IMR-90 (cell line): Measurements from ENCODE around the gene CPAMD8. TPM values are rescaled to one million over a fixed set of nuclear protein-coding genes. Genes with fewer than 3 reads are reported as not detected.

Source experiments
- ATAC-seq: fragments of 200-7000 bp; cut with Tn5 transposase; 2 replicates; pipeline ENCODE4 v1.9.1; 2020; ENCODE audit warnings: low read depth, mild to moderate bottlenecking, moderate library complexity
- BruUV-seq: library from RNA; stranded (reverse); fragments of 400-500 nt; replicated peaks from 2 replicates; lab custom pipeline; 2021; lab: Mats Ljungman, UMichigan
- CTCF ChIA-PET: fragments of 300-600 bp; formaldehyde crosslinking; extraction: SDS; loops from one replicate; lab custom pipeline; 2021; ENCODE audit warnings: antibody characterized with exemption; lab: Yijun Ruan, JAX
- POLR2A ChIA-PET: fragments of 300-600 bp; sonication (Branson Sonifier 250); formaldehyde crosslinking; loops from one replicate; lab custom pipeline; 2022; ENCODE audit warnings: antibody characterized with exemption; ENCODE audit not compliant: unreplicated experiment; lab: Charles Lee
- DNase-seq: peaks from one replicate; pipeline ENCODE4 v3.0.0; 2013
- H2AFZ ChIP-seq: replicated peaks from 2 replicates; pipeline ENCODE3; 2013; ENCODE audit warnings: low read length, mild to moderate bottlenecking; ENCODE audit not compliant: poor library complexity
- H2AK5ac ChIP-seq: 2 replicates; pipeline ENCODE4 v1.6.1; 2013; ENCODE audit warnings: low read depth, low read length, inconsistent platforms
- H2AK9ac ChIP-seq: replicated peaks from 2 replicates; pipeline ENCODE3; 2013; ENCODE audit warnings: mild to moderate bottlenecking, low read depth, low read length, moderate library complexity; ENCODE audit not compliant: poor library complexity
- H2BK120ac ChIP-seq: 2 replicates; pipeline ENCODE4 v1.6.1; 2013; ENCODE audit warnings: low read depth, low read length, inconsistent platforms
- H2BK15ac ChIP-seq: 3 replicates; pipeline ENCODE4 v1.6.1; 2013; ENCODE audit warnings: low read depth, low read length, inconsistent platforms
- H2BK20ac ChIP-seq: 2 replicates; pipeline ENCODE4 v1.6.1; 2013; ENCODE audit warnings: low read depth, mild to moderate bottlenecking, inconsistent platforms, low read length, moderate library complexity
- H2BK5ac ChIP-seq: 2 replicates; pipeline ENCODE4 v1.6.1; 2013; ENCODE audit warnings: mild to moderate bottlenecking, low read depth, low read length, inconsistent platforms; ENCODE audit not compliant: poor library complexity, severe bottlenecking
- H3K14ac ChIP-seq: replicated peaks from 2 replicates; pipeline ENCODE4 v1.6.1; 2013; ENCODE audit warnings: low read depth, low read length, inconsistent platforms
- H3K18ac ChIP-seq: 2 replicates; pipeline ENCODE4 v1.6.1; 2013; ENCODE audit warnings: low read depth, low read length, control low read depth
- H3K23ac ChIP-seq: 2 replicates; pipeline ENCODE4 v1.6.1; 2013; ENCODE audit warnings: low read depth, low read length, inconsistent platforms
- H3K27ac ChIP-seq: 2 replicates; pipeline ENCODE4 v1.5.1; 2013; ENCODE audit warnings: mild to moderate bottlenecking, control low read depth, low read length; ENCODE audit not compliant: insufficient read depth
- H3K27me3 ChIP-seq: 2 replicates; pipeline ENCODE4 v1.6.1; 2013; ENCODE audit warnings: low read length; ENCODE audit not compliant: control insufficient read depth, insufficient read depth
- H3K36me3 ChIP-seq: 2 replicates; pipeline ENCODE4 v1.6.1; 2013; ENCODE audit warnings: low read length, mixed read lengths; ENCODE audit not compliant: control insufficient read depth, insufficient read depth
- H3K4ac ChIP-seq: 2 replicates; pipeline ENCODE4 v1.6.1; 2013; ENCODE audit warnings: low read depth, low read length, inconsistent platforms
- H3K4me1 ChIP-seq: 2 replicates; pipeline ENCODE4 v1.6.1; 2013; ENCODE audit warnings: low read length, mixed read lengths; ENCODE audit not compliant: control insufficient read depth, insufficient read depth
- H3K4me2 ChIP-seq: 2 replicates; pipeline ENCODE4 v1.6.1; 2013; ENCODE audit warnings: low read depth, mild to moderate bottlenecking, control low read depth, low read length, moderate library complexity
- H3K4me3 ChIP-seq: 2 replicates; pipeline ENCODE4 v1.5.1; 2013; ENCODE audit warnings: low read depth, mild to moderate bottlenecking, control low read depth, low read length, moderate library complexity; ENCODE audit not compliant: insufficient read depth
- H3K56ac ChIP-seq: 2 replicates; pipeline ENCODE4 v1.6.1; 2013; ENCODE audit warnings: low read length, inconsistent platforms; ENCODE audit not compliant: insufficient read depth; ENCODE audit errors: extremely low read depth
- H3K79me1 ChIP-seq, 2 experiments: 2 replicates each; pipeline ENCODE4 v1.6.1; 2013; ENCODE audit warnings: low read length in 2 of 2, inconsistent platforms in 1 of 2, low read depth in 1 of 2
- H3K9ac ChIP-seq: 2 replicates; pipeline ENCODE4 v1.6.1; 2013; ENCODE audit warnings: low read depth, low read length, control low read depth
- H3K9me1 ChIP-seq: 2 replicates; pipeline ENCODE4 v1.6.1; 2013; ENCODE audit warnings: low read length, inconsistent platforms; ENCODE audit not compliant: insufficient read depth
- H3K9me3 ChIP-seq: 2 replicates; pipeline ENCODE4 v1.6.1; 2013; ENCODE audit warnings: low read length; ENCODE audit not compliant: control insufficient read depth, insufficient read depth
- H4K20me1 ChIP-seq: 2 replicates; pipeline ENCODE4 v1.6.1; 2013; ENCODE audit warnings: low read length, inconsistent platforms; ENCODE audit not compliant: insufficient read depth
- H4K5ac ChIP-seq: 2 replicates; pipeline ENCODE4 v1.6.1; 2013; ENCODE audit warnings: mild to moderate bottlenecking, low read depth, low read length, control low read depth
- H4K8ac ChIP-seq, 2 experiments: 2 replicates each; pipeline ENCODE4 v1.6.1; 2013; ENCODE audit warnings: low read depth in 2 of 2, low read length in 2 of 2, control low read depth in 1 of 2, inconsistent platforms in 1 of 2
- H4K91ac ChIP-seq: 2 replicates; pipeline ENCODE4 v1.6.1; 2013; ENCODE audit warnings: low read depth, low read length, inconsistent platforms; ENCODE audit not compliant: insufficient read depth
- MXI1 ChIP-seq: IDR thresholded peaks from 2 replicates; pipeline ENCODE4 v1.6.1; 2012; ENCODE audit warnings: low read depth, mild to moderate bottlenecking, low read length, moderate library complexity, borderline replicate concordance
- RCOR1 ChIP-seq: IDR thresholded peaks from 2 replicates; pipeline ENCODE4 v1.6.1; 2012; ENCODE audit warnings: mild to moderate bottlenecking, low read length, improper control_type of control experiment; ENCODE audit not compliant: insufficient replicate concordance
- WGBS, 2 experiments: methylation state at CpG; one replicate each; pipeline versions ENCODE4 v1.1.5 to v1.1.7; 2013; ENCODE audit warnings: missing lambda C conversion rate in 2 of 2; ENCODE audit not compliant: insufficient read length in 1 of 2; ENCODE audit errors: extremely low coverage in 2 of 2; 5-methylcytosine and 5-hydroxymethylcytosine counted together
- dilution Hi-C: fragments of 300-500 bp; cut with HindIII; formaldehyde crosslinking; loops from one replicate; pipeline ENCODE4 v1.14.3; 2018; ENCODE audit warnings: low sequenced_read_pairs; ENCODE audit not compliant: unreplicated experiment
- in situ Hi-C: fragments of 300-500 bp; cut with MboI; formaldehyde crosslinking; loops from 3 replicates; pipeline ENCODE4 v1.14.3; 2019; ENCODE audit warnings: low sequenced_read_pairs, inconsistent platforms, mixed read lengths
- intact Hi-C: fragments of 100-400 bp; cut with micrococcal nuclease; formaldehyde crosslinking; loops from 2 replicates; pipeline ENCODE4 v1.10.0; 2022
- polyA plus RNA-seq, 3 experiments: library from polyadenylated mRNA; depleted of rRNA; stranded (reverse); fragments of >200 nt; gene quantifications; 2 replicates each; pipeline ENCODE4 v1.2.3, GENCODE V29; 2012; ENCODE audit warnings: low replicate concordance in 1 of 3
- total RNA-seq: library from RNA; depleted of rRNA; stranded (reverse); fragments of >200 nt; gene quantifications from 2 replicates; pipeline ENCODE4 v1.2.3, GENCODE V29; 2012
- TF ChIP-seq, protein P1 (sequence below): fragments of 150-350 bp; IDR thresholded peaks from 2 replicates; pipeline ENCODE4 v1.6.1; 2016; ENCODE audit warnings: low read depth, mild to moderate bottlenecking, low read length, moderate library complexity, borderline replicate concordance

Gene CPAMD8
- total and polyA plus RNA-seq, 2 of the 4 experiments (the other 2 are of a cell fraction): 0.36 to 0.79 TPM

DNA sequence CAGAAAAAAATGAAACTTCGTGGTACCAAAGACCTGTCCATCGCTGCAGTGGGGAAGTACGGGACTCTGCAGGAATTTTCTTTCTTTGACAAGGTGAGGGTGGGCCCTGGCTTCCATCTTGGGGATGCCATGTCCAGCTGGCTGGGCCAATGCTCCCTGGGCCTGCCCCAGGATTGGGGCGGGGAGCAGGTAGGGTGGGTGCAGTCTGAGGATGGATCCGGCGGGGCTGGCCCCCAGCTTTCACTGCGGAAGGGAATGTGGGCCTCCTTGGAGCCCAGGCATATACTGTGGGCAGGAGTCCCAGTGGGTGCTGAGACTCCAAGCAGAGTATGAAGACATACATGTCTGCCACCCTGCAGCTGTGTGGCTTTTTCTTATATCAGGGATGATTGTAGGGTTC lies 173.5 kb downstream of the CPAMD8 start:
- H2BK15ac ChIP-seq: no peak overlapping the region
- H2AFZ ChIP-seq: no peak overlapping the region
- H2BK120ac ChIP-seq: no peak overlapping the region
- peaks cover 56% of the 10 kb centered on the region for H3K36me3 ChIP-seq
- H4K5ac ChIP-seq: no peak overlapping the region
- no peak overlapping the region for H2AK9ac ChIP-seq
- no peak overlapping the region for H3K23ac ChIP-seq
- H3K9me3 ChIP-seq: no peaks in the 10 kb centered on the region
- peaks cover 10 to 58% of the 10 kb centered on the region in 2 experiments; a peak in 3 of 4 replicates for H3K79me1 ChIP-seq
- no peak overlapping the region for H4K8ac ChIP-seq
- no peak overlapping the region for H2AK5ac ChIP-seq
- in situ Hi-C loops: no loop called here
- H3K4me1 ChIP-seq: peaks cover 18% of the 10 kb centered on the region
- CTCF ChIA-PET: interaction anchor here (0.6 kb wide), 1 partner anchor 169 kb away, joined by 4 read pairs; no protein-coding TSS in a partner anchor
- no peak overlapping the region for H2BK20ac ChIP-seq
- TF ChIP-seq, protein P1, sequence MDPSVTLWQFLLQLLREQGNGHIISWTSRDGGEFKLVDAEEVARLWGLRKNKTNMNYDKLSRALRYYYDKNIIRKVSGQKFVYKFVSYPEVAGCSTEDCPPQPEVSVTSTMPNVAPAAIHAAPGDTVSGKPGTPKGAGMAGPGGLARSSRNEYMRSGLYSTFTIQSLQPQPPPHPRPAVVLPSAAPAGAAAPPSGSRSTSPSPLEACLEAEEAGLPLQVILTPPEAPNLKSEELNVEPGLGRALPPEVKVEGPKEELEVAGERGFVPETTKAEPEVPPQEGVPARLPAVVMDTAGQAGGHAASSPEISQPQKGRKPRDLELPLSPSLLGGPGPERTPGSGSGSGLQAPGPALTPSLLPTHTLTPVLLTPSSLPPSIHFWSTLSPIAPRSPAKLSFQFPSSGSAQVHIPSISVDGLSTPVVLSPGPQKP: no peak
- TF ChIP-seq RCOR1 (no peak), MXI1 (no peak)
- no peaks in the 10 kb centered on the region for H3K27me3 ChIP-seq
- BruUV-seq: no TSS peak
- no peak overlapping the region for H2BK5ac ChIP-seq
- H3K18ac ChIP-seq: no peak overlapping the region
- POLR2A ChIA-PET: no interaction called here
- H3K4me2 ChIP-seq: no peak overlapping the region
- no peak overlapping the region for H3K4me3 ChIP-seq
- H3K4ac ChIP-seq: no peak overlapping the region
- no peak overlapping the region for H3K56ac ChIP-seq
- dilution Hi-C loops: no loop called here
- peaks cover 33% of the 10 kb centered on the region for H3K9me1 ChIP-seq
- no peak overlapping the region for H4K91ac ChIP-seq
- no peak overlapping the region for H3K9ac ChIP-seq
- DNase-seq (no peak), ATAC-seq (no peak)
- peaks cover 13% of the 10 kb centered on the region for H4K20me1 ChIP-seq
- H3K27ac ChIP-seq: no peak overlapping the region
- intact Hi-C loops: no loop called here
- 92% methylated on average over 2 of the region's 7 CpGs; no CpG with 5 or more reads in 1 of the 2 experiments for WGBS, 2 experiments
- no peak overlapping the region for H3K14ac ChIP-seq
